GM23248 (cell line): ENCODE measurements around the gene PAOX. TPM values are rescaled to one million over a fixed set of nuclear protein-coding genes. Genes with fewer than 3 reads are reported as not detected.

Experiments
- DNase-seq: peaks from one replicate; pipeline ENCODE4 v3.0.0-alpha.2; 2015
- H2AFZ ChIP-seq: fragments of 200-600 bp; sonication (generic); 2 replicates; pipeline ENCODE4 v1.6.1; 2016; ENCODE audit warnings: antibody characterized with exemption
- H3F3A ChIP-seq: fragments of 200-600 bp; sonication (generic); 2 replicates; pipeline ENCODE4 v1.6.1; 2016; ENCODE audit warnings: mild to moderate bottlenecking, antibody characterized with exemption, mixed run types; ENCODE audit not compliant: insufficient read depth
- H3K27ac ChIP-seq: fragments of 200-600 bp; sonication (generic); 2 replicates; pipeline ENCODE4 v1.5.1; 2016; ENCODE audit warnings: mild to moderate bottlenecking
- H3K27me3 ChIP-seq: fragments of 200-600 bp; sonication (generic); replicated peaks from 2 replicates; pipeline ENCODE4 v1.6.1; 2016; ENCODE audit warnings: mild to moderate bottlenecking; ENCODE audit not compliant: insufficient read depth
- H3K36me3 ChIP-seq: fragments of 200-600 bp; sonication (generic); 2 replicates; pipeline ENCODE4 v1.6.1; 2016; ENCODE audit warnings: low read depth, mild to moderate bottlenecking
- H3K4me1 ChIP-seq: fragments of 200-600 bp; sonication (generic); 2 replicates; pipeline ENCODE4 v1.6.1; 2016; ENCODE audit warnings: mild to moderate bottlenecking; ENCODE audit not compliant: insufficient read depth
- H3K4me2 ChIP-seq: fragments of 200-600 bp; sonication (generic); one replicate; pipeline ENCODE4 v1.6.1; 2016; ENCODE audit warnings: mild to moderate bottlenecking; ENCODE audit not compliant: unreplicated experiment
- H3K4me3 ChIP-seq: fragments of 200-600 bp; sonication (generic); 2 replicates; pipeline ENCODE4 v1.5.1; 2016; ENCODE audit warnings: mild to moderate bottlenecking
- H3K79me2 ChIP-seq: fragments of 200-600 bp; sonication (generic); 2 replicates; pipeline ENCODE4 v1.6.1; 2016; ENCODE audit warnings: mild to moderate bottlenecking; ENCODE audit not compliant: insufficient read depth
- H3K9ac ChIP-seq: fragments of 200-600 bp; sonication (generic); 2 replicates; pipeline ENCODE4 v1.6.1; 2016; ENCODE audit warnings: mild to moderate bottlenecking
- H3K9me2 ChIP-seq: fragments of 200-600 bp; sonication (generic); 2 replicates; pipeline ENCODE4 v1.6.1; 2016; ENCODE audit warnings: mixed run types, mild to moderate bottlenecking, moderate library complexity; ENCODE audit not compliant: insufficient read depth
- H3K9me3 ChIP-seq: fragments of 200-600 bp; sonication (generic); one replicate; pipeline ENCODE4 v1.6.1; 2017; ENCODE audit warnings: low read depth
- H4K20me1 ChIP-seq: fragments of 200-600 bp; sonication (generic); 2 replicates; pipeline ENCODE4 v1.6.0; 2016; ENCODE audit not compliant: insufficient read depth
- EZH2 ChIP-seq: fragments of 200-600 bp; sonication (generic); IDR thresholded peaks from 2 replicates; pipeline ENCODE4 v1.6.1; 2018; ENCODE audit warnings: antibody characterized with exemption, mild to moderate bottlenecking; ENCODE audit not compliant: insufficient read depth, poor library complexity, severe bottlenecking
- EZH2phosphoT487 ChIP-seq: fragments of 200-600 bp; sonication (generic); IDR thresholded peaks from 2 replicates; pipeline ENCODE4 v1.6.1; 2018; ENCODE audit warnings: antibody characterized with exemption, moderate library complexity, mild to moderate bottlenecking, low read depth; ENCODE audit not compliant: insufficient read depth
- WGBS, 2 experiments: methylation state at CpG; one replicate each; pipeline ENCODE4 v1.1.6; 2015 to 2017; ENCODE audit warnings: low lambda C conversion rate in 2 of 2, low coverage in 1 of 2; ENCODE audit errors: missing lambda C conversion rate in 2 of 2; 5-methylcytosine and 5-hydroxymethylcytosine counted together
- in situ Hi-C: fragments of 300-500 bp; cut with MboI; formaldehyde crosslinking; loops from 2 replicates; pipeline ENCODE4 v1.15.0; 2020
- polyA plus RNA-seq: library from polyadenylated mRNA; unstranded; fragments of >200 nt; fragmentation: Nextera tagmentation; extraction: Ambion mirVana; gene quantifications from 2 replicates; pipeline ENCODE4 v1.2.1, GENCODE V29; 2016
- total RNA-seq: library from RNA; depleted of rRNA; stranded (reverse); fragments of >200 nt; shearing (Covaris generic); gene quantifications from 2 replicates; pipeline ENCODE4 v1.2.3, GENCODE V29; 2014

The PAOX gene
- total and polyA plus RNA-seq, 2 experiments from 2014 or later: 4.1 to 4.5 TPM

DNA sequence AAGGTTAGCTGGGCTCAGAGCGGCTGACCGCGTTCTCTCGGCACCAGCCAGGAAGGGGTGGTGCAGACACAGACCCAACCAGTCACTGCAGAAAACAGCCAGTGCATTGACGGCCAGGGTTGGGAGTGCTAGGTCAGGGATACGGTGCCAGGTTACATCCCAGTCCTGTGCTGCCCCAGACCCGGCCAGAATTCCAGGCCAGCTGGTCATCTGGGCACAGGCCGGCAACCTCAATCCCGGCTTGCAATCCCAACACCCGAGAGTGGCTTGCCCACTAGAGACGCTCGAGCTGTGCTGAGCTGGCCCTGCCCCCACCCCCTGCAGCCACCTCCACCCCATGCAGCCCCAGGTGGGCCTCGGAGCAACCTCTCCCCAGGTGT lies 28.1 kb upstream of the PAOX start:
- H3K4me2 ChIP-seq: no peak overlapping the region
- 24 to 27% methylated on average over 11 of the region's 13 CpGs for WGBS, 2 experiments
- no peaks in the 10 kb centered on the region for H3K4me1 ChIP-seq
- no peak for DNase-seq
- no peak overlapping the region for H3K27ac ChIP-seq
- no peaks in the 10 kb centered on the region for H3K9me3 ChIP-seq
- no peaks in the 10 kb centered on the region for H3F3A ChIP-seq
- H3K4me3 ChIP-seq: no peak overlapping the region
- no peaks in the 10 kb centered on the region for H3K79me2 ChIP-seq
- in situ Hi-C loops: no loop called here
- H4K20me1 ChIP-seq: no peaks in the 10 kb centered on the region
- H3K36me3 ChIP-seq: no peaks in the 10 kb centered on the region
- no peak overlapping the region for H3K9ac ChIP-seq
- H3K9me2 ChIP-seq: no peaks in the 10 kb centered on the region
- 0 out of 2 replicates have a peak, but pooled peaks cover 3% of the 10 kb centered on the region for H3K27me3 ChIP-seq
- TF ChIP-seq EZH2phosphoT487 (no peak), EZH2 (no peak)
- no peak overlapping the region for H2AFZ ChIP-seq

GRCh38 chr10:133351408-133352318 lies 27.4 kb upstream of the PAOX start:
- Histone ChIP-seq H3K9me2 (no peaks in the 10 kb centered on the region), H3K36me3 (no peaks in the 10 kb centered on the region), H3K4me1 (no peaks in the 10 kb centered on the region), H3K9ac (no peak overlapping the region), H3K9me3 (no peaks in the 10 kb centered on the region), H3K4me3 (no peak overlapping the region), H3F3A (no peaks in the 10 kb centered on the region), H3K27me3 (no peaks in the 10 kb centered on the region), H3K4me2 (no peak overlapping the region), H4K20me1 (no peaks in the 10 kb centered on the region), H3K79me2 (no peaks in the 10 kb centered on the region), H3K27ac (no peak overlapping the region), H2AFZ (no peak overlapping the region)
- TF ChIP-seq EZH2 (no peak), EZH2phosphoT487 (no peak)
- WGBS, 2 experiments: 63 to 69% methylated on average over 22 to 24 of the region's 24 CpGs
- in situ Hi-C loops: no loop called here
- no peak for DNase-seq

DNA sequence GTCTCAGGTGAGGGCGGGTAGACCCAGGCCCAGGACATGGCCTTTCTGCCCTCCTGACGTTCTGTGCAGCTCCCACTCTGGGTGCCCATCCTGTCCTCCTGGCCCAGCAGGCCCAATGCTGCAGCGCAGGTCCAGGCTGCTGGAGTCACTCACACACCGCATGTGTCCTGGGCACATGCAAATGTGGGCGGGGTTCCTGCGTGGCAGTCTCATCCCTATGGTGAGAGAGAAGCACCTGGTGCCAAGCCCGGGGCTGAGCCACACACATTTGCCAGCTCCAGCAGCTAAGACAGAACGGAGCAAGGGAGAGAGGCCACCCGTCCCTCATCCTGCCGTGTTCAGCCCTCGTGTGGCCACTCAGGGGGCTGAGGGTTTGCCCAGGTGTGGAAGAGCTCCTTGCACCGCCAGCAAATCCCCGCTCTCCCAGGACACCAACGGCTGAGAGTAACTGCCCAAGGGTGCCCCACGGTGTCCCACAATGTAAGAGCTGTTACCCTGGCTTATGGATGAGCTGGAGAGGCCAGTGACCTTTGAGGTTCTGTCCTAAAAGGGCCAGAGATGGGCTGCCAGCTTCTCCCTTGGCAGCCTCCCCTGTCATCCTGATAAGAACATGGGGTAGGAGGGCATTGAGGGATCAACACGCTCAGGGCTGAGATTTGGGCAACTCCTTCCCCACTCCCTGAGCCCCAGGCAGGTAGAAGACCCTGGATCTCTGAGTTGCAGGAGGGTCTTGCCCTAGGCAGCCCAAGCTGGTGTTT lies 25.7 kb upstream of the PAOX start:
- 56 to 61% methylated on average over 15 to 16 of the region's 16 CpGs for WGBS, 2 experiments
- no peak overlapping the region for H2AFZ ChIP-seq
- H3K9me3 ChIP-seq: no peaks in the 10 kb centered on the region
- no peaks in the 10 kb centered on the region for H3K9me2 ChIP-seq
- H3K79me2 ChIP-seq: no peaks in the 10 kb centered on the region
- TF ChIP-seq EZH2phosphoT487 (no peak), EZH2 (no peak)
- H3K4me1 ChIP-seq: no peaks in the 10 kb centered on the region
- no peaks in the 10 kb centered on the region for H3K27me3 ChIP-seq
- no peak overlapping the region for H3K4me3 ChIP-seq
- no peak overlapping the region for H3K4me2 ChIP-seq
- in situ Hi-C loops: no loop called here
- no peak overlapping the region for H3K9ac ChIP-seq
- no peak overlapping the region for H3K27ac ChIP-seq
- DNase-seq: no peak
- H4K20me1 ChIP-seq: no peaks in the 10 kb centered on the region
- no peaks in the 10 kb centered on the region for H3F3A ChIP-seq
- H3K36me3 ChIP-seq: no peaks in the 10 kb centered on the region

GRCh38 chr10:133353988-133354605 lies 25.0 kb upstream of the PAOX start:
- H3F3A ChIP-seq: no peaks in the 10 kb centered on the region
- no peaks in the 10 kb centered on the region for H3K27me3 ChIP-seq
- no peak overlapping the region for H2AFZ ChIP-seq
- H3K9ac ChIP-seq: no peak overlapping the region
- no peaks in the 10 kb centered on the region for H4K20me1 ChIP-seq
- no peak overlapping the region for H3K4me2 ChIP-seq
- TF ChIP-seq EZH2: no peak
- H3K9me3 ChIP-seq: no peaks in the 10 kb centered on the region
- H3K4me1 ChIP-seq: no peaks in the 10 kb centered on the region
- H3K9me2 ChIP-seq: no peaks in the 10 kb centered on the region
- H3K36me3 ChIP-seq: no peaks in the 10 kb centered on the region
- 82 to 92% methylated on average over 15 to 16 of the region's 16 CpGs for WGBS, 2 experiments
- H3K4me3 ChIP-seq: no peak overlapping the region
- DNase-seq: no peak
- H3K79me2 ChIP-seq: no peaks in the 10 kb centered on the region
- in situ Hi-C loops: no loop called here
- H3K27ac ChIP-seq: no peak overlapping the region
